Adrenal gland (tissue), 12 donors: ENCODE measurements around the gene DALRD3. TPM values are rescaled to one million over a fixed set of nuclear protein-coding genes. Genes with fewer than 3 reads are reported as not detected.
A peak's percentile ranks its signal among the peaks of the same experiment; 100 is the strongest.

Experiments used
- DNase-seq, 7 donors: peaks; one replicate each; pipeline ENCODE4 v3.0.0-alpha.2; 2019 to 2020
- H3K27ac ChIP-seq, 5 donors: fragments of 200-600 bp; sonication (generic) in 4 of 5; 1 replicate in 3 of 5; 2 replicates in 2 of 5; pipeline versions ENCODE4 v1.5.1 to v1.8.0; 2016 to 2020; ENCODE audit warnings: mild to moderate bottlenecking in 1 of 5
- H3K27me3 ChIP-seq: fragments of 200-600 bp; 2 replicates; pipeline ENCODE4 v1.8.0; 2021
- H3K36me3 ChIP-seq, 2 donors: fragments of 200-600 bp; replicated peaks in 1 of 2; 1 replicate in 1 of 2; 2 replicates in 1 of 2; pipeline versions ENCODE4 v1.5.1 to v1.8.0; 2018 to 2022
- H3K4me1 ChIP-seq, 2 donors: fragments of 200-600 bp; replicated peaks in 1 of 2; 1 replicate in 1 of 2; 2 replicates in 1 of 2; pipeline versions ENCODE4 v1.5.1 to v1.8.0; 2018 to 2021
- H3K4me3 ChIP-seq, 4 donors: fragments of 200-600 bp; sonication (generic) in 3 of 4; one replicate each; pipeline ENCODE4 v1.5.1; 2016 to 2018
- H3K9me3 ChIP-seq, 3 donors: fragments of 200-600 bp; sonication (generic) in 1 of 3; replicated peaks in 1 of 3; 1 replicate in 2 of 3; 2 replicates in 1 of 3; pipeline versions ENCODE4 v1.5.1 to v1.8.0; 2016 to 2021
- POLR2A ChIP-seq, 2 donors: fragments of 450-650 bp; IDR thresholded peaks; one replicate each; pipeline ENCODE4 v1.6.1; 2017; ENCODE audit warnings: antibody characterized with exemption in 2 of 2, mild to moderate bottlenecking in 2 of 2, moderate library complexity in 1 of 2
- WGBS, 4 donors: extraction: QIAGEN DNeasy Blood & Tissue Kit in 2 of 4; methylation state at CpG; one replicate each; pipeline versions ENCODE4 v1.1.5 to v1.1.7; 2013 to 2017; 5-methylcytosine and 5-hydroxymethylcytosine counted together
- intact Hi-C, 2 donors: fragments of 100-400 bp; cut with DNase I; formaldehyde crosslinking; loops; one replicate each; pipeline versions ENCODE4 v1.14.1 to v1.15.0; 2022 to 2023
- polyA plus RNA-seq, 3 donors: library from polyadenylated mRNA; stranded (reverse); fragments of 200-250 nt in 2 of 3; fragments of 350-450 nt in 1 of 3; fragmentation: Illumina TruSeq in 1 of 3; extraction: RNeasy Lipid Tissue Mini Kit (QIAGEN cat#74804) in 1 of 3; gene quantifications; one replicate each; pipeline ENCODE4 v1.2.3, GENCODE V29; 2013 to 2014
- total RNA-seq, 9 donors: library from RNA; depleted of rRNA in 4 of 9; stranded (reverse); fragments of >200 nt in 4 of 9; fragments of 120-200 nt in 1 of 9; fragmentation: NEBNext Ultra II Directional in 1 of 9; extraction: Animal tissue kit (Norgen Biotek cat#: 25700) in 1 of 9; gene quantifications; one replicate each; pipeline versions ENCODE4 v1.1.0 to v1.2.4, GENCODE V29; 2013 to 2023
- TF ChIP-seq, protein P1 (sequence below), 6 experiments: fragments of 450-650 bp in 4 of 6; fragments of 200-600 bp in 2 of 6; sonication (generic) in 1 of 6; IDR thresholded peaks; 1 replicate in 5 of 6; 2 replicates in 1 of 6; pipeline versions ENCODE4 v1.5.1 to v1.8.0; 2016 to 2021; ENCODE audit warnings: antibody characterized with exemption in 6 of 6, mild to moderate bottlenecking in 2 of 6, moderate library complexity in 1 of 6
- donor health status: healthy with polysubstance abuse.
- donor health status: Bipolar disorder and iron deficiency.
- donor health status: DM: yes; HTN: yes; CAD: no.
- donor health status: DM: no; HTN: no; CAD: no.
- donor health status: DM: no; HTN: no; CAD: no.
- donor health status: DM: yes; HTN: yes; CAD: no.

DALRD3 gene
- total and polyA plus RNA-seq, 12 donors = 18.4 to 87.9 (median 46.7) TPM

DNA sequence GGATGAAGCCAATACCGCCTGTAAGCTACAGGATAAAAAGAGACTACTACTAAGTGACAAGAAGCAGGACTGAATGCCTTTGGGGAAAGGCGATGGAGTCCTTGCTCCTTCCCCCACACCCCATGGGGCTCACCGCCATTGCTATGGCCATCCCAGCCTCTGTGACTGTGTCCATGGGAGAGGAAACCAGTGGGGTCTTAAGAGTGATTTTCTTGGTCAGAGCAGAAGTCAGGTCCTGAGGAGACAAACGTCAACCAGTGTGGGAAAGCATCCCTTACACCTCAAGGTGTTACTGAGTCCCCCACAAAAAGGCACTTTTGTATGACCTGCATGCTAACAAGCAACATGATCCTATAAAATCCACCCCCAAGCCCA lies 9.9 kb upstream of the DALRD3 start:
- WGBS, 4 donors = 82 to 85% (median 84%) methylated on average over 4 of the region's 4 CpGs
- peaks cover 0 to 60% of the 10 kb centered on the region in 2 donors for H3K36me3 ChIP-seq

DNA sequence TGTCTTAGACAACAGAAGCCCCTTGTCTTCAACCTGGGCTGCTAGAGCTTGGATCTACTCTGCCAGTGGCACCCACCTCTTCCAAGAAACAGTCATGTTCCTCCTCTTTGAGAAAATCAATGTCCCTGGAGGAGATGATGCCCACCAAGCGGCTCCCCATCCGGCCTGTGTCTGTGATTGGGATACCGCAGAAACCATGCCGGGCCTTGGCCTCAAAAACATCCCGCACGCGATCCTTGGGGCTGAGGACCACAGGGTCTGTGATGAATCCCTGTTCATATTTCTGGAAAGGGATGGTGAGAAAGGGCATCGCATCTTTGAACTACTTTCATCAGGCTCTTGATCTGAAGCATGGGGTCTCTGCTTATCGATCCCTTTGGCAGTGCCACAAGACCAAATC lies 9.3 kb upstream of the DALRD3 start:
- TF ChIP-seq POLR2A (IDR thresholded peaks at IDR 0.05) = no peak
- TF ChIP-seq, protein P1, sequence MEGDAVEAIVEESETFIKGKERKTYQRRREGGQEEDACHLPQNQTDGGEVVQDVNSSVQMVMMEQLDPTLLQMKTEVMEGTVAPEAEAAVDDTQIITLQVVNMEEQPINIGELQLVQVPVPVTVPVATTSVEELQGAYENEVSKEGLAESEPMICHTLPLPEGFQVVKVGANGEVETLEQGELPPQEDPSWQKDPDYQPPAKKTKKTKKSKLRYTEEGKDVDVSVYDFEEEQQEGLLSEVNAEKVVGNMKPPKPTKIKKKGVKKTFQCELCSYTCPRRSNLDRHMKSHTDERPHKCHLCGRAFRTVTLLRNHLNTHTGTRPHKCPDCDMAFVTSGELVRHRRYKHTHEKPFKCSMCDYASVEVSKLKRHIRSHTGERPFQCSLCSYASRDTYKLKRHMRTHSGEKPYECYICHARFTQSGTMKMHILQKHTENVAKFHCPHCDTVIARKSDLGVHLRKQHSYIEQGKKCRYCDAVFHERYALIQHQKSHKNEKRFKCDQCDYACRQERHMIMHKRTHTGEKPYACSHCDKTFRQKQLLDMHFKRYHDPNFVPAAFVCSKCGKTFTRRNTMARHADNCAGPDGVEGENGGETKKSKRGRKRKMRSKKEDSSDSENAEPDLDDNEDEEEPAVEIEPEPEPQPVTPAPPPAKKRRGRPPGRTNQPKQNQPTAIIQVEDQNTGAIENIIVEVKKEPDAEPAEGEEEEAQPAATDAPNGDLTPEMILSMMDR (IDR thresholded peaks at IDR 0.05) = no peak
- H3K9me3 ChIP-seq = no peaks in the 10 kb centered on the region
- H3K36me3 ChIP-seq = peaks cover 0 to 58% of the 10 kb centered on the region in 2 donors
- intact Hi-C loops = loop anchor here in 1 of 2 donors (10.0 kb wide), 1 partner anchor 1017 kb away; no protein-coding TSS in a partner anchor
- H3K27me3 ChIP-seq = no peaks in the 10 kb centered on the region
- no peak overlapping the region for H3K4me3 ChIP-seq
- peak overlapping the region in 2 of 5 donors; percentile 3 to 94 for H3K27ac ChIP-seq
- H3K4me1 ChIP-seq = peaks cover 15 to 29% of the 10 kb centered on the region in 2 donors
- DNase-seq = no peak
- 93 to 98% (median 96%) methylated on average over 5 to 9 of the region's 9 CpGs for WGBS, 4 donors

More for the DNA sequence above, 9.9 kb upstream of the DALRD3 start:
- DNase-seq = no peak
- H3K27me3 ChIP-seq = no peaks in the 10 kb centered on the region
- intact Hi-C loops = loop anchor here in 1 of 2 donors (10.0 kb wide), 1 partner anchor 1017 kb away; no protein-coding TSS in a partner anchor
- peak overlapping the region in 1 of 4 donors; percentile 73 for H3K4me3 ChIP-seq
- H3K9me3 ChIP-seq = no peaks in the 10 kb centered on the region
- TF ChIP-seq POLR2A (IDR thresholded peaks at IDR 0.05) = no peak
- TF ChIP-seq, protein P1 (IDR thresholded peaks at IDR 0.05) = no peak
- H3K4me1 ChIP-seq = peaks cover 10 to 23% of the 10 kb centered on the region in 2 donors
- peak overlapping the region in 4 of 5 donors; percentile 79 to 94 (median 92) for H3K27ac ChIP-seq

DNA sequence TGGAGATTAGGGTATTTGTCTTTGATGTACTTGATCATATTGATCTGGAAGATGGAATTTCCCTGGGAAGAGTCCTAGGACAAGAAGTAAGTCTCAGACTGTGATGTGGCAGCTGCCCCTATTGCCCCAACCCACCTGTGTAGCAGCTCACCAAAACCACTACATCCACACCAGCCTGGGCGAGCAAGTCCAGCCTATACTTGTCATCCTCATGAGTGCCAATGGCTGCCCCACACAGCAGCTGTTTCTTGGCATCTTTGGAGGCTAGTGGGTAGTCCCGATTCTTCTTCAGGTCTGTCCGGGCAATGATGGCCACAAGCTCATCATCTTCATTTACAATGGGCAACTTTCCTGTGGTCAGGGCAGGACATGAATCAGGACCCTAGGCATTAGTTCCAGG lies 8.2 kb upstream of the DALRD3 start:
- WGBS, 4 donors = 96 to 100% (median 96%) methylated on average over 3 of the region's 3 CpGs
- H3K4me3 ChIP-seq = no peak overlapping the region
- TF ChIP-seq, protein P1 (IDR thresholded peaks at IDR 0.05) = no peak
- no peak for TF ChIP-seq POLR2A (IDR thresholded peaks at IDR 0.05)
- no peak for DNase-seq
- H3K27me3 ChIP-seq = no peaks in the 10 kb centered on the region
- peaks cover 17 to 31% of the 10 kb centered on the region in 2 donors for H3K4me1 ChIP-seq
- peaks cover 0 to 47% of the 10 kb centered on the region in 2 donors for H3K36me3 ChIP-seq
- H3K27ac ChIP-seq = no peak overlapping the region
- no peaks in the 10 kb centered on the region for H3K9me3 ChIP-seq
- intact Hi-C loops = loop anchor here in 1 of 2 donors (10.0 kb wide), 1 partner anchor 1018 kb away; no protein-coding TSS in a partner anchor

DNA sequence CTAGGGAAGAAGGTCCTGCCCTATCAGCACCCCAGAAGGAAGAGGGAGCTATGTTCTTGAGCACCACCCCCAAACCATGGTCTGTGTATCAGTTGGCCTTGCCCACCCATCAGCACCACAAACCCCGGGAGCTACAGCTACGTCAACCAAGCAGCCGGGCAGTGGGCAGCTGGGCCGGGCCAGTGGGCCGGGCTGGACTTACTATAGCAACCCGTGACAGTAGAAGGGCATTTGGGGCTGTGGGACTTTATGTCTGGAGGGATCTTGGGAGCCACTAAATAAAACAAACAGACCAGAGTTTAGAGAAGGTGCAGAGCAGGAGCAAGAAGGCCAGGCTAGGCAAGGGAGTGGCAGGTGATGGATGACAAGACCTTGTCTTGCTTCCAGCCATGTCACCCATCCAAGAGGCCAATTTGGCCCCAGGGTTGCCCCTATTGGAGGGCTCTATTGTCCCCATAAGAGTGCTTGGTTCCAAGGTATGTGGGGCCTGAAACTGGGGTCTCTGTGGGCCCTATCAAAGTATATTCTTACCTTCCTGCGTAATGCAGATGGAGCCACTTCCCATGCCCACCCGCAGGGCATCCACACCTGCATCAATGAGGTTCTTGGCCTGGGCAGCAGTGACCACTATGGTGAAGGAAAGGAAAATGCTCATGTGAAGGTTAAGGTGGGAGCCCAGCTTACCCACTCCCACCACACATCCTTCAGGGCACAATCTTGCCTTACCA lies 7.6 kb upstream of the DALRD3 start:
- peak overlapping the region in 1 of 5 donors; percentile 13 for H3K27ac ChIP-seq
- no peaks in the 10 kb centered on the region for H3K27me3 ChIP-seq
- H3K4me3 ChIP-seq = no peak overlapping the region
- intact Hi-C loops = loop anchor here in 1 of 2 donors (10.0 kb wide), 1 partner anchor 1019 kb away; no protein-coding TSS in a partner anchor
- no peak for TF ChIP-seq POLR2A (IDR thresholded peaks at IDR 0.05)
- TF ChIP-seq, protein P1 (IDR thresholded peaks at IDR 0.05) = no peak
- H3K4me1 ChIP-seq = peaks cover 17 to 33% of the 10 kb centered on the region in 2 donors
- WGBS, 4 donors = 91 to 97% (median 91%) methylated on average over 8 of the region's 8 CpGs
- no peaks in the 10 kb centered on the region for H3K9me3 ChIP-seq
- DNase-seq = no peak
- peaks cover 0 to 42% of the 10 kb centered on the region in 2 donors for H3K36me3 ChIP-seq
